IPS DF 6.9 (cell line): ENCODE results near the gene IL1RAPL1.

Experiments used
- DNase-seq: peaks from one replicate; pipeline ENCODE4 v3.0.0-alpha.2; 2013; ENCODE audit warnings: low read depth, low spot score
- H3K27ac ChIP-seq: one replicate; pipeline ENCODE4 v1.5.1; 2013; ENCODE audit warnings: low read length, control low read depth
- H3K27me3 ChIP-seq: 2 replicates; pipeline ENCODE4 v1.6.1; 2013; ENCODE audit warnings: mild to moderate bottlenecking, low read length; ENCODE audit not compliant: control insufficient read depth, insufficient read depth
- H3K36me3 ChIP-seq: 2 replicates; pipeline ENCODE4 v1.6.1; 2013; ENCODE audit warnings: low read length; ENCODE audit not compliant: control insufficient read depth, insufficient read depth
- H3K4me1 ChIP-seq: 2 replicates; pipeline ENCODE4 v1.6.1; 2013; ENCODE audit warnings: low read length; ENCODE audit not compliant: control insufficient read depth, insufficient read depth
- H3K4me3 ChIP-seq: 2 replicates; pipeline ENCODE4 v1.5.1; 2013; ENCODE audit warnings: mild to moderate bottlenecking, low read length
- H3K9me3 ChIP-seq: 2 replicates; pipeline ENCODE4 v1.6.1; 2013; ENCODE audit warnings: low read length, inconsistent platforms; ENCODE audit not compliant: control insufficient read depth, insufficient read depth
- WGBS: extraction: QIAGEN DNeasy Blood & Tissue Kit; methylation state at CpG from one replicate; pipeline ENCODE4 v1.1.7; 2013; ENCODE audit warnings: mixed read lengths, missing lambda C conversion rate; ENCODE audit not compliant: insufficient read length, insufficient coverage; 5-methylcytosine and 5-hydroxymethylcytosine counted together

Gene IL1RAPL1

DNA sequence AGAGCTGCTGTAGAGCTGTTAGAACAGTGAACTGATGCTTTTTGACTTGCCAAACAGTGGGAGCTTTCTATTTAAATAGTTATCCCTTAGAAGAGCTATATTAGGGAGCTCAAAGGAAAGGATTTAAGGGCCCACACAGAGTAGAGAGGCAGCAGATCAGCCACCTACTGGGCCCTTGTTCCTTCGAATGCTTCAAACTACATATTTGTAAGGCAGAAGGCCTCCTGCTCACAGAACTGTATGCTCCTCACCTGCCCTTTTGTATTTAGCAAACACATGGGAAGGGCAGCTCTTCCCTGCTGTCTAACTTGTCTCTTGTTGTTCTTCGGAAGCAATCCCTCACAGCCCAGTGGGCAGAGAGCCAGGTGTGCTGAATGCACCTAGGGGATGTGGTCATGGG is 38.0 kb downstream of the IL1RAPL1 start:
- no peaks in the 10 kb centered on the region for H3K36me3 ChIP-seq
- H3K4me1 ChIP-seq, result no peaks in the 10 kb centered on the region
- no peak overlapping the region for H3K4me3 ChIP-seq
- DNase-seq, result peak; percentile 9
- H3K9me3 ChIP-seq, result no peaks in the 10 kb centered on the region
- H3K27ac ChIP-seq, result no peak overlapping the region
- whole genome bisulfite sequencing, result no CpG with 5 or more reads among the region's 2 CpGs
- peaks cover 12% of the 10 kb centered on the region for H3K27me3 ChIP-seq

- H3K36me3 ChIP-seq, result no peaks in the 10 kb centered on the region
- peaks cover 12% of the 10 kb centered on the region for H3K27me3 ChIP-seq
- H3K27ac ChIP-seq, result no peak overlapping the region
- DNase-seq, result no peak
- WGBS, result no CpG with 5 or more reads among the region's 2 CpGs
- H3K4me3 ChIP-seq, result no peak overlapping the region
- H3K9me3 ChIP-seq, result no peaks in the 10 kb centered on the region
- no peaks in the 10 kb centered on the region for H3K4me1 ChIP-seq
Measured at GRCh38 chrX:28626515-28626914, 39.3 kb downstream of the IL1RAPL1 start.

DNA sequence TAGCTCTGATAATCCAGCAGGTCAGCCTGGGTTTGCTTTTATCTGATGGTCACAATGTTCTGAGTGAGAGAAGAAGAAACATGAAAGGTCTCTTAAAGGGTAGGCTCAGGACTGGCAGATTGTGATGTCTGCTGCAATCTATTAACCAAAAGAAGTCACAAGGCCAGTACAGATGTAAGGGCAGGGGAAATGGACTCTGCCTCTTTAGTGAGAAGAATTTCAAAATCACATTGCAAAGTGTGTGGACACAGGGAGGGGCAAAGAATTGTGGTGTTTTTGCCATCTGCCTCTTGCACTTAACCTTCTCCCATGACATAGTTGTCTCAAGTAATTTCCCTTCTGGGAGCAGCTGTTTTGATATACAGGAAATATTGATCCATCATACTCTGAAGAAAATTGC is 40.9 kb downstream of the IL1RAPL1 start:
- H3K4me3 ChIP-seq, result no peak overlapping the region
- no peaks in the 10 kb centered on the region for H3K36me3 ChIP-seq
- H3K9me3 ChIP-seq, result no peaks in the 10 kb centered on the region
- peaks cover 11% of the 10 kb centered on the region for H3K27me3 ChIP-seq
- H3K27ac ChIP-seq, result no peak overlapping the region
- DNase-seq, result no peak
- no peaks in the 10 kb centered on the region for H3K4me1 ChIP-seq

DNA sequence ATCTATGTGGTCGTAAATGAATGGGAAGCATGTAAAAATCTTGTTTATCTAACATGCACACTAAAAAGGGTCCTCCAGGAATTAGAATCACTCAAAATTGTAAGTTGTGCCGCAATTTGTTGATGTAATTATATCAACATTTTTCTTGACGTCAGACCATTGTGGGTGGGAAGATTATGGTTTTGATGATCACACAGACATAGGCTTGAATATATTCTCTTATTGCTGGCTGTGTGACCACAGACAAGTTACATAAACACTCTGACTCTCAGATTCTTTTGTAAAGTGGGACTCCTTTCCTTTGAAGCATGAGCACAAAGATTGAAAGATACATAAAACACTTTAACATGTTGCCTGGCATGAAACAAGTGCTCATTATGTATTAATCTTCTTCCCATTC is 51.5 kb downstream of the IL1RAPL1 start:
- no peaks in the 10 kb centered on the region for H3K9me3 ChIP-seq
- WGBS, result no CpG with 5 or more reads among the region's 3 CpGs
- H3K4me1 ChIP-seq, result no peaks in the 10 kb centered on the region

GRCh38 chrX:28639451-28639850 is 52.2 kb downstream of the IL1RAPL1 start:
- no peaks in the 10 kb centered on the region for H3K27me3 ChIP-seq
- no peaks in the 10 kb centered on the region for H3K36me3 ChIP-seq
- no peaks in the 10 kb centered on the region for H3K9me3 ChIP-seq
- no CpG with 5 or more reads among the region's 2 CpGs for WGBS
- DNase-seq, result no peak
- H3K4me3 ChIP-seq, result no peak overlapping the region
- no peak overlapping the region for H3K27ac ChIP-seq
- H3K4me1 ChIP-seq, result no peaks in the 10 kb centered on the region

More for the DNA sequence above, 51.5 kb downstream of the IL1RAPL1 start:
- DNase-seq, result no peak
- Histone ChIP-seq H3K27me3 (no peaks in the 10 kb centered on the region), H3K36me3 (no peaks in the 10 kb centered on the region), H3K27ac (no peak overlapping the region), H3K4me3 (no peak overlapping the region)

DNA sequence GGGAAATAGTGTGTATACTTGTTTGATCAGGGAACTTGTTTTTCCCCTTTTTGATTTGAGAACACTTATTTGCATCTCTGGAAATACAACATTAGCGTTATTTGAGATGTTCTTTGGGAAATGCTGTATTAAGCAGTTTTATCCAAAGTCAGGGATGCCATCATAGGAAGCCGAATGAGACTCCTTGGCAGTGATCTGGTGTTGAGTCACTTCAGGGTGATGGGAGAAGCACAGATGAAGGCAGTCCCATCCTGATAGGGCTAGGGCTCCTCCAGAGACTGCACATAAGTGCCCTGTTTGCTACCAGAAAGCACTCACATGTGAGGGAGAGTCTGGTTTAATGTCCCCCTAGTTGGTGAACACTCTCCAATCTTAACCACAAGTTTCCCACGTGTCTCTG is 62.3 kb downstream of the IL1RAPL1 start:
- Histone ChIP-seq H3K27me3 (no peaks in the 10 kb centered on the region), H3K36me3 (no peaks in the 10 kb centered on the region), H3K9me3 (no peaks in the 10 kb centered on the region), H3K4me3 (no peak overlapping the region), H3K27ac (no peak overlapping the region), H3K4me1 (no peaks in the 10 kb centered on the region)
- DNase-seq, result no peak
- no CpG with 5 or more reads among the region's 3 CpGs for WGBS

- no peaks in the 10 kb centered on the region for H3K36me3 ChIP-seq
- H3K4me1 ChIP-seq, result no peaks in the 10 kb centered on the region
- DNase-seq, result no peak
- no peak overlapping the region for H3K27ac ChIP-seq
- WGBS, result no CpG with 5 or more reads among the region's 1 CpG
- no peaks in the 10 kb centered on the region for H3K27me3 ChIP-seq
- H3K4me3 ChIP-seq, result no peak overlapping the region
- H3K9me3 ChIP-seq, result no peaks in the 10 kb centered on the region
Measured at GRCh38 chrX:28651186-28651585, 63.9 kb downstream of the IL1RAPL1 start.

DNA sequence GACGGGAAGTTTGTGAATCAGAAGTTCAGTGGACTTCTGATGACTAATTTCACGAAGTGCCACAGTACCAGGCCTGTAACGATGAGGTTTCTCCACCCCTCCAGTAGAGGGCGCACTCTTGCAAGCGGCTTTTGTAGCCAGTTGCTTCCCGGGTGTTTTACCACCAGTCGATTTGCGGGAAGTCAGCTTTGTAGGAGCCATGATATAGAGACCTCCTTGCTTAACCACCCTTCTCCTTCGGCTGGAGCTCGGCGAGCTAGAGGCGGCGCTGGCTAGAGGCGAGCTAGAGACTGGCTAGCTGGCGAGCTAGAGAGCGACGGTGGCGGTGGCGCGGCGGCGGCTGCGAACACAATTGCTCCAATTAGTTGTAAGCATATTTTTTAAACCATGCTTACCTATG is 72.0 kb downstream of the IL1RAPL1 start:
- H3K4me3 ChIP-seq, result no peak overlapping the region
- no peaks in the 10 kb centered on the region for H3K4me1 ChIP-seq
- H3K27ac ChIP-seq, result no peak overlapping the region
- DNase-seq, result peak; percentile 18
- WGBS, result no CpG with 5 or more reads among the region's 23 CpGs
- H3K27me3 ChIP-seq, result peaks cover 1% of the 10 kb centered on the region; the same call in 1 of the 2 replicates
- no peaks in the 10 kb centered on the region for H3K9me3 ChIP-seq
- no peaks in the 10 kb centered on the region for H3K36me3 ChIP-seq

DNA sequence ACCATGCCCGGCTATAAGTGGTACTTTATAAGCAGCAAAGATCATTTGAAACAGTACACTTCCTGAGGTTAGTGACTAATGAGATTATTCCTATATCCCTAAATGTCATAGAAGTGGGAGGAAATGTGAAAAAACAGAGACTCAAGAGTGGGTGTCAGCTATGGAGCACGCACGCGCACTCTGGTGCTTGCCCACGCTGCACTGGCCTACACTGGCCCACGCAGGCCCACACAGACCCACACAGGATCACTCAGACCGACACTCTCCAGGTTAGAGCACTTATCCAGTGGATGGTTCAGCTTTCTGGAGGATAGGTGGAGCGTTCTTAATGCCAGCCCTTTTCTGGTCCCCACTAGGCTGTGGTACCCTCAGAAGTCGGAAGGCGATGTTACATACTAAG is 78.5 kb downstream of the IL1RAPL1 start:
- Histone ChIP-seq H3K9me3 (no peaks in the 10 kb centered on the region), H3K36me3 (no peaks in the 10 kb centered on the region), H3K27ac (no peak overlapping the region), H3K4me3 (no peak overlapping the region), H3K27me3 (peaks cover 1% of the 10 kb centered on the region; the same call in 1 of the 2 replicates), H3K4me1 (no peaks in the 10 kb centered on the region)
- no peak for DNase-seq
- no CpG with 5 or more reads among the region's 10 CpGs for WGBS

DNA sequence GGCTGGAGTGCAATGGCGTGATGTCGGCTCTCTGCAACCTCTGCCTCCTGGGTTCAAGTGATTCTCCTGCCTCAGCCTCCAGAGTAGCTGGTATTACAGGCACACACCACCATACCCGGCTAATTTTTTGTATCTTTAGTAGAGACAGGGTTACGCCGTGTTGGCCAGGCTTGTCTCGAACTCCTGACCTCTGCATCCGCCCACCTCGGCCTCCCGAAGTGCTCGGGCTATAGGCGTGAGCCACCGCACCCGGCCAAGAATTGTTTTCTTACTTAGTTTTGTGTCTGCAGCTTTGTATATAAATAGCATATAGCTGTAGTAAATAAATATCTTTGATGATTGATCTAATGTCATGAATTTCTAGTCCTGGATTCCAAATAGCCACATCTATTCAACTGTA is 81.1 kb downstream of the IL1RAPL1 start:
- DNase-seq, result no peak
- Histone ChIP-seq H3K4me3 (no peak overlapping the region), H3K4me1 (no peaks in the 10 kb centered on the region), H3K27me3 (no peaks in the 10 kb centered on the region), H3K27ac (no peak overlapping the region), H3K9me3 (no peaks in the 10 kb centered on the region), H3K36me3 (no peaks in the 10 kb centered on the region)
- WGBS, result no CpG with 5 or more reads among the region's 13 CpGs

DNA sequence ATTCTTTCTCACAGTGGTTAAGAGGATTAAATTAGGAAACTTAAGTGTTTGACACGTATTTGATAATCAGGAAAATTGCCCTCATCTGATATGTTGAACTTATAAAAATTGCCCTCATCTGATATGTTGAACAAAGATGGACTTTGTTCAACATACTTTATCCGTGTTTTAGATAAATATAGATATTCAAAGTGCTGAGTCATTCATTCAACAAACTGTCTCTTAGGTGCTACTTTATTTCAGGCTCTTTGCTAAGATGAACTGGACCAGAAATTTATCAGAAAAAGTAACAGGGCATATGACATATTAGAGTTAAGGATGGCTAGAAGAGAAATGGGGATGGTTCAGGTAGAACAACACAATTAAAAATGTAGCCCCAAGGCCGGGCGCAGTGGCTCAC is 81.7 kb downstream of the IL1RAPL1 start:
- Histone ChIP-seq H3K4me3 (no peak overlapping the region), H3K9me3 (no peaks in the 10 kb centered on the region), H3K27me3 (no peaks in the 10 kb centered on the region), H3K36me3 (no peaks in the 10 kb centered on the region), H3K4me1 (no peaks in the 10 kb centered on the region), H3K27ac (no peak overlapping the region)
- DNase-seq, result no peak
- no CpG with 5 or more reads among the region's 4 CpGs for WGBS
